GM13976 (cell line): ENCODE results near the gene FMO1.

Source experiments
- DNase-seq: peaks from one replicate; pipeline ENCODE4 v3.0.0; 2012; ENCODE audit warnings: low spot score
- in situ Hi-C: fragments of 300-500 bp; cut with MboI; formaldehyde crosslinking; loops from one replicate; pipeline ENCODE4 v1.12.0; 2022; ENCODE audit warnings: low sequenced_read_pairs, mixed read lengths, inconsistent platforms; ENCODE audit not compliant: unreplicated experiment
- TF ChIP-seq, protein P1 (sequence below): IDR thresholded peaks from 2 replicates; pipeline ENCODE4 v1.5.1; 2012; ENCODE audit warnings: borderline replicate concordance, mild to moderate bottlenecking; ENCODE audit not compliant: insufficient read depth; ENCODE audit errors: extremely low read depth, missing control alignments, control extremely low read depth

The FMO1 gene, protein sequence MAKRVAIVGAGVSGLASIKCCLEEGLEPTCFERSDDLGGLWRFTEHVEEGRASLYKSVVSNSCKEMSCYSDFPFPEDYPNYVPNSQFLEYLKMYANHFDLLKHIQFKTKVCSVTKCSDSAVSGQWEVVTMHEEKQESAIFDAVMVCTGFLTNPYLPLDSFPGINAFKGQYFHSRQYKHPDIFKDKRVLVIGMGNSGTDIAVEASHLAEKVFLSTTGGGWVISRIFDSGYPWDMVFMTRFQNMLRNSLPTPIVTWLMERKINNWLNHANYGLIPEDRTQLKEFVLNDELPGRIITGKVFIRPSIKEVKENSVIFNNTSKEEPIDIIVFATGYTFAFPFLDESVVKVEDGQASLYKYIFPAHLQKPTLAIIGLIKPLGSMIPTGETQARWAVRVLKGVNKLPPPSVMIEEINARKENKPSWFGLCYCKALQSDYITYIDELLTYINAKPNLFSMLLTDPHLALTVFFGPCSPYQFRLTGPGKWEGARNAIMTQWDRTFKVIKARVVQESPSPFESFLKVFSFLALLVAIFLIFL

DNA sequence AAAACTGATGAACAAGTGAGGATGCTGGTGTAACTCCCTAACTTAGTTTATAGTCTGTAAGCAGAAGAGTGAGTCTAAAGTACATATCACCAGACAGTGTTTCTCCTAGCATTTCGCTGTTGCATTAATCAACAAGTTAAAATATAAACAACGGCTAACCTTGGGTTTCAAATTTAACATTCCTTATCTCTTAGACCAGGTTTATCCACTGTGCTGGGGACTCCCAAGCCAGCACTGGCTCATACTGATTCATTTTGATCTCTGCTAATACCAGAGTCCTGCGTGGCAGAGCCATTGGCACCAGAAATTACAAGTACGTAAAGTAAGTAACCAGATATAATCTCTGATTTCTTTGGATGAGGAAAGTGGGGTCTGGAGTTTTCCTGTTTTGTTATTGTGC is at the start of gene FMO1:
FMO1 (plus strand) TSS at position 193 of the 400 bp plus-strand sequence. CDS start 9,594 bp downstream, outside the sequence.
- TF ChIP-seq, protein P1, sequence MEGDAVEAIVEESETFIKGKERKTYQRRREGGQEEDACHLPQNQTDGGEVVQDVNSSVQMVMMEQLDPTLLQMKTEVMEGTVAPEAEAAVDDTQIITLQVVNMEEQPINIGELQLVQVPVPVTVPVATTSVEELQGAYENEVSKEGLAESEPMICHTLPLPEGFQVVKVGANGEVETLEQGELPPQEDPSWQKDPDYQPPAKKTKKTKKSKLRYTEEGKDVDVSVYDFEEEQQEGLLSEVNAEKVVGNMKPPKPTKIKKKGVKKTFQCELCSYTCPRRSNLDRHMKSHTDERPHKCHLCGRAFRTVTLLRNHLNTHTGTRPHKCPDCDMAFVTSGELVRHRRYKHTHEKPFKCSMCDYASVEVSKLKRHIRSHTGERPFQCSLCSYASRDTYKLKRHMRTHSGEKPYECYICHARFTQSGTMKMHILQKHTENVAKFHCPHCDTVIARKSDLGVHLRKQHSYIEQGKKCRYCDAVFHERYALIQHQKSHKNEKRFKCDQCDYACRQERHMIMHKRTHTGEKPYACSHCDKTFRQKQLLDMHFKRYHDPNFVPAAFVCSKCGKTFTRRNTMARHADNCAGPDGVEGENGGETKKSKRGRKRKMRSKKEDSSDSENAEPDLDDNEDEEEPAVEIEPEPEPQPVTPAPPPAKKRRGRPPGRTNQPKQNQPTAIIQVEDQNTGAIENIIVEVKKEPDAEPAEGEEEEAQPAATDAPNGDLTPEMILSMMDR: no peak
- in situ Hi-C loops: no loop called here
- no peak for DNase-seq

DNA sequence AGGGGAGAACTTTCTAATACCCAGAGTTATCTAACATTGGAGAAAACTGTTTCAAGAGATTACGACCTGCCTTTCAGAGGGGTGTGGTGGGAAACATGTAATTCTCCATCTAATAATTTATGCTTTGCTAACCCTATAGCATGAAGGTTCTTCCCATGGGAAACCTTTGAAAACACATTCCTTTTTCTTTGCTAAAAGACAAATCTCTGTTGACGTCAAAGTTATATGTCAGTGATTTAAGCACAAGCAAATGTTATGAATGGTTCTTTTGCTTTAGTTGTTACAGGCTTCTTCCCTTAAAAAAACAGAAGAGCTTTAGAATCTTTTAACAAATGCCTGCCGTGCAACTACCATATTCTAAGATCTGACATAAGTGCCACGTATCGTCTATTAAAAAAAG is 44.0 kb upstream of the FMO1 start:
- in situ Hi-C loops: no loop called here
- TF ChIP-seq, protein P1: no peak
- DNase-seq: no peak

DNA sequence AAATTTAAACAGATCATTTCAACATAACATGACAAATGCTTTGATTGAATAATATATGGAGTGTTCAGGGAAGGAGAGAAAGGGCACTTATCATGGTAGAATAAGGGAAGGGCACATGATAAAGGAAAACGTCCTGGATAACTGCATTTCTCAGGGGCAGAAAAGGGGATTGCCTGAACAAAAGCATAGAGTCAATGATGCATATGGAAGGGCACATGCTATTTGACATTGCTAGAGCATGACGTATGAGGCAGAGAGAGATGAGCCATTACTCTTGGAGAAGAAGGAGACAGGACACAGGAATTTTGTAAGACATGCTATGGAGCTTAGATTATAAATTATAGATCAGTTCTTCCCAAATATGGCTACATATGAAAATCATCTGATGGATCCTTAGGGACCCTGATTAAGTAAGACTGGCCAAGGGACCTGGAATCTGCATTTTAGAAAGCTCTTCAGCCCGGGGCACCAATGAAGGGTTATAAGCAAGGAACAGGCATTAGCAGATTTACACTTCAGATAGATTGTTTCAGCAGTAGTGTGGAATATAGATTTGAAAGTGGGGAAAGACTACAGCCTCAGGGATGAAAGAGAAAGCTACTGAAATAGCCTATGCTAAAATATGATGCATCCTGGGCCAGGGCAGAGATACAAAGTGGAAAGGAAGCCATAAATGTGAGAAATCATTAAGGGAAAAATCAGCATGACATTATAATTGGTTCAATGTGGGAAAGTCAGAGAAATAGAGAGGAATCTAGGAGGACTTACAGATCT is 41.9 kb upstream of the FMO1 start:
- no peak for DNase-seq
- in situ Hi-C loops: no loop called here
- TF ChIP-seq, protein P1: no peak

DNA sequence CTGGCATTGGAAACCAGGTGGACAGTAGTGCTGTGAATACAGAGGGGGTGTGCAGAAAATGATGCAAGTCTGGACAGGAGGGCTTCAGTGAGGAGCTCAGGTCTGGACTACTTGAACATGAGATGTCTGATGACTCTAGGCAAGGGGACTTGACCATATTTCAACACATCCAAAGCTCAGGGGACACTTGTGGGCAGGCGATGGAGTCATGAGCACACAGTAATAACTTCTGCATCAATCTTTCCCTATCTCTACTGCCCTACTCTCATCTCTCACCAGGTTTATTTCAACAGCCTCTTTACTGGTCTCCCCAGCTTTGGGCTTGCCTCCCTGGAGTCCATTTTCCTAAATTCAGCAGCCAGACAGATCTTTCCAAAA is 41.3 kb upstream of the FMO1 start:
- in situ Hi-C loops: no loop called here
- TF ChIP-seq, protein P1: no peak
- no peak for DNase-seq

DNA sequence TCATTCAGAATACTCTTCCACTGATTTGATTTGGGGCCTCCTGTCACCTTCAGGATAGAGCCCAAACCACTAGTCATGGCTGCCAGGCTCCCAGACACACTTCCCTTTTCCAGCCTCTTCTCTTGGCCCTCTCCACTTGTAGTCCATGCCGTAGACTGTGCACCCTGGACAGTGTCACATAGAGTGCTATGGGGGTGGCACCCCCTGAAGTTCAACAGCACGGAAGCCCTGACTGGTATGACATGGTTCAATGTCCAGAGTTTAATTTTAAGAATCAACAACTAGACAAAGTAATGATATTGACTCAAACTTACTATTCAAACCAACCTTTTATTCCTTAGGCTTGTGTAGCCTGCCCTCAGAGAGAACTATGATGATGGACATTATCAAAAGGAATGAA is 40.9 kb upstream of the FMO1 start:
- no peak for DNase-seq
- in situ Hi-C loops: no loop called here
- TF ChIP-seq, protein P1: no peak

DNA sequence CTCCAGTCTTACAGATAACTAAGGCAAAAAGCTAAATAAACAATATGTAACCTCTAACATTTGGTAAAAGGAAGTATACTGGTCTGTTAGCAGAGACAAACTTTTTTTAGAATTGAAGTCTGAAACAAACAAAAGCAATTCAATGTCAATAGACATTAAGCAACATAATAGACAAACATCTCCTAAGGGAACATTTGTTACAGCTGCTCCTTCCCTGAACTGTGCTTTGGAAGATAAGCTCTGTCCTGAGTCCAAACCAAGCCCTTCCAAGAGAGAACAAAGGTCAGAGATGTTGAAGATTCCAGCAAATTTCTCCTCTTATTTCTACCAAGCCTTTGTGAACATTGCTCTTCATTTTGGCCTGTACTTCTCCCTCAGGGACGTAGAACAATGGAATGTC is 37.9 kb upstream of the FMO1 start:
- in situ Hi-C loops: no loop called here
- no peak for DNase-seq
- TF ChIP-seq, protein P1: no peak
